KMS-11 (cell line): ENCODE data around the gene SPART.
"Not testable (repeated sequence)": the region's sequence is repeated elsewhere in the genome, so short reads cannot be mapped to it uniquely, and the experiment has no call there.

Experiments
- H2AFZ ChIP-seq: fragments of 200-600 bp; sonication (generic); 2 replicates; pipeline ENCODE4 v1.6.1; 2016; ENCODE audit warnings: antibody characterized with exemption, mixed run types, low read depth
- H3K27ac ChIP-seq: fragments of 200-600 bp; sonication (generic); 2 replicates; pipeline ENCODE4 v1.6.1; 2016; ENCODE audit warnings: mild to moderate bottlenecking, mixed run types
- H3K27me3 ChIP-seq: fragments of 200-600 bp; sonication (generic); 2 replicates; pipeline ENCODE4 v1.6.1; 2017; ENCODE audit warnings: mild to moderate bottlenecking, low read depth, mixed run types, moderate library complexity; ENCODE audit not compliant: insufficient read depth
- H3K36me3 ChIP-seq: fragments of 200-600 bp; sonication (generic); 2 replicates; pipeline ENCODE4 v1.6.1; 2017; ENCODE audit warnings: mild to moderate bottlenecking, mixed run types; ENCODE audit not compliant: insufficient read depth
- H3K4me1 ChIP-seq: fragments of 200-600 bp; sonication (generic); 2 replicates; pipeline ENCODE4 v1.6.1; 2016; ENCODE audit warnings: mild to moderate bottlenecking, low read depth, mixed run types; ENCODE audit not compliant: poor library complexity, severe bottlenecking
- H3K4me2 ChIP-seq: fragments of 200-600 bp; sonication (generic); 2 replicates; pipeline ENCODE4 v1.7.0; 2016; ENCODE audit warnings: mild to moderate bottlenecking, mixed run types
- H3K4me3 ChIP-seq: fragments of 200-600 bp; sonication (generic); IDR thresholded peaks from 2 replicates; pipeline ENCODE4 v1.6.1; 2017; ENCODE audit warnings: low read depth, low read length, mixed read lengths; ENCODE audit not compliant: insufficient read depth
- H3K79me2 ChIP-seq: fragments of 200-600 bp; sonication (generic); 2 replicates; pipeline ENCODE4 v1.6.1; 2016; ENCODE audit warnings: low read depth, mixed run types; ENCODE audit not compliant: insufficient read depth
- H3K9ac ChIP-seq: fragments of 200-600 bp; sonication (generic); 2 replicates; pipeline ENCODE4 v1.6.1; 2016; ENCODE audit warnings: mild to moderate bottlenecking, mixed run types
- H4K20me1 ChIP-seq: fragments of 200-600 bp; sonication (generic); 2 replicates; pipeline ENCODE4 v1.6.1; 2016; ENCODE audit warnings: mild to moderate bottlenecking, mixed run types; ENCODE audit not compliant: insufficient read depth
- CTCF ChIP-seq: fragments of 200-600 bp; sonication (generic); conservative IDR thresholded peaks from 2 replicates; pipeline ENCODE4 v1.6.1; 2017; ENCODE audit warnings: low read depth, mild to moderate bottlenecking, antibody characterized with exemption, low read length, moderate library complexity, mixed read lengths

The SPART gene

GRCh38 chr13:36332986-36333385 lies 13.2 kb downstream of the SPART start:
- Histone ChIP-seq H3K4me2 (no peak overlapping the region), H3K9ac (no peak overlapping the region), H4K20me1 (no peaks in the 10 kb centered on the region), H3K4me1 (peaks cover 1% of the 10 kb centered on the region), H2AFZ (no peak overlapping the region), H3K79me2 (no peaks in the 10 kb centered on the region), H3K27ac (no peak overlapping the region), H3K4me3 (no peak overlapping the region), H3K36me3 (no peaks in the 10 kb centered on the region), H3K27me3 (no peaks in the 10 kb centered on the region)
- no peak for TF ChIP-seq CTCF

- H3K36me3 ChIP-seq, H3K4me3 ChIP-seq, H3K9ac ChIP-seq, H3K79me2 ChIP-seq, H3K27ac ChIP-seq, H3K4me2 ChIP-seq, H3K27me3 ChIP-seq, H4K20me1 ChIP-seq, H2AFZ ChIP-seq, H3K4me1 ChIP-seq: not testable (repeated sequence)
Measured at GRCh38 chr13:36332255-36332654, 13.9 kb downstream of the SPART start.

GRCh38 chr13:36331280-36331679 lies 14.9 kb downstream of the SPART start:
- Histone ChIP-seq H3K27me3 (no peaks in the 10 kb centered on the region), H3K27ac (no peak overlapping the region), H3K9ac (no peak overlapping the region), H3K36me3 (no peaks in the 10 kb centered on the region), H3K4me1 (peaks cover 7% of the 10 kb centered on the region), H3K4me3 (no peak overlapping the region), H4K20me1 (no peaks in the 10 kb centered on the region), H2AFZ (no peak overlapping the region), H3K79me2 (no peaks in the 10 kb centered on the region), H3K4me2 (no peak overlapping the region)
- no peak for TF ChIP-seq CTCF

- peaks cover 7% of the 10 kb centered on the region for H3K4me1 ChIP-seq
- H2AFZ ChIP-seq, result no peak overlapping the region
- no peak for TF ChIP-seq CTCF
- H3K79me2 ChIP-seq, result no peaks in the 10 kb centered on the region
- no peak overlapping the region for H3K4me3 ChIP-seq
- no peaks in the 10 kb centered on the region for H4K20me1 ChIP-seq
- H3K4me2 ChIP-seq, result no peak overlapping the region
- no peaks in the 10 kb centered on the region for H3K27me3 ChIP-seq
- no peak overlapping the region for H3K27ac ChIP-seq
- H3K9ac ChIP-seq, result no peak overlapping the region
- no peaks in the 10 kb centered on the region for H3K36me3 ChIP-seq
Measured at GRCh38 chr13:36329361-36329760, 16.8 kb downstream of the SPART start.

- H3K4me1 ChIP-seq, result peaks cover 7% of the 10 kb centered on the region
- no peak for TF ChIP-seq CTCF
- H3K4me2 ChIP-seq, result no peak overlapping the region
- no peaks in the 10 kb centered on the region for H3K79me2 ChIP-seq
- no peak overlapping the region for H3K4me3 ChIP-seq
- H3K9ac ChIP-seq, result no peak overlapping the region
- no peaks in the 10 kb centered on the region for H3K36me3 ChIP-seq
- no peaks in the 10 kb centered on the region for H4K20me1 ChIP-seq
- no peaks in the 10 kb centered on the region for H3K27me3 ChIP-seq
- no peak overlapping the region for H3K27ac ChIP-seq
- H2AFZ ChIP-seq, result no peak overlapping the region
Measured at GRCh38 chr13:36328821-36329220, 17.4 kb downstream of the SPART start.
